IMR-90 (cell line): ENCODE data around the gene RNU1-4. TPM values are rescaled to one million over a fixed set of nuclear protein-coding genes. Genes with fewer than 3 reads are reported as not detected.
"Not testable (repeated sequence)": the region's sequence is repeated elsewhere in the genome, so short reads cannot be mapped to it uniquely, and the experiment has no call there.

Experiments
- ATAC-seq: fragments of 200-7000 bp; cut with Tn5 transposase; 2 replicates; pipeline ENCODE4 v1.9.1; 2020; ENCODE audit warnings: low read depth, mild to moderate bottlenecking, moderate library complexity
- BruUV-seq: library from RNA; stranded (reverse); fragments of 400-500 nt; replicated peaks from 2 replicates; lab custom pipeline; 2021; lab: Mats Ljungman, UMichigan
- CTCF ChIA-PET: fragments of 300-600 bp; formaldehyde crosslinking; extraction: SDS; loops from one replicate; lab custom pipeline; 2021; ENCODE audit warnings: antibody characterized with exemption; lab: Yijun Ruan, JAX
- POLR2A ChIA-PET: fragments of 300-600 bp; sonication (Branson Sonifier 250); formaldehyde crosslinking; loops from one replicate; lab custom pipeline; 2022; ENCODE audit warnings: antibody characterized with exemption; ENCODE audit not compliant: unreplicated experiment; lab: Charles Lee
- DNase-seq: peaks from one replicate; pipeline ENCODE4 v3.0.0; 2013
- H2AFZ ChIP-seq: replicated peaks from 2 replicates; pipeline ENCODE3; 2013; ENCODE audit warnings: low read length, mild to moderate bottlenecking; ENCODE audit not compliant: poor library complexity
- H2AK5ac ChIP-seq: 2 replicates; pipeline ENCODE4 v1.6.1; 2013; ENCODE audit warnings: low read depth, low read length, inconsistent platforms
- H2AK9ac ChIP-seq: replicated peaks from 2 replicates; pipeline ENCODE3; 2013; ENCODE audit warnings: mild to moderate bottlenecking, low read depth, low read length, moderate library complexity; ENCODE audit not compliant: poor library complexity
- H2BK120ac ChIP-seq: 2 replicates; pipeline ENCODE4 v1.6.1; 2013; ENCODE audit warnings: low read depth, low read length, inconsistent platforms
- H2BK15ac ChIP-seq: 3 replicates; pipeline ENCODE4 v1.6.1; 2013; ENCODE audit warnings: low read depth, low read length, inconsistent platforms
- H2BK20ac ChIP-seq: 2 replicates; pipeline ENCODE4 v1.6.1; 2013; ENCODE audit warnings: low read depth, mild to moderate bottlenecking, inconsistent platforms, low read length, moderate library complexity
- H2BK5ac ChIP-seq: 2 replicates; pipeline ENCODE4 v1.6.1; 2013; ENCODE audit warnings: mild to moderate bottlenecking, low read depth, low read length, inconsistent platforms; ENCODE audit not compliant: poor library complexity, severe bottlenecking
- H3K14ac ChIP-seq: replicated peaks from 2 replicates; pipeline ENCODE4 v1.6.1; 2013; ENCODE audit warnings: low read depth, low read length, inconsistent platforms
- H3K18ac ChIP-seq: 2 replicates; pipeline ENCODE4 v1.6.1; 2013; ENCODE audit warnings: low read depth, low read length, control low read depth
- H3K23ac ChIP-seq: 2 replicates; pipeline ENCODE4 v1.6.1; 2013; ENCODE audit warnings: low read depth, low read length, inconsistent platforms
- H3K27ac ChIP-seq: 2 replicates; pipeline ENCODE4 v1.5.1; 2013; ENCODE audit warnings: mild to moderate bottlenecking, control low read depth, low read length; ENCODE audit not compliant: insufficient read depth
- H3K27me3 ChIP-seq: 2 replicates; pipeline ENCODE4 v1.6.1; 2013; ENCODE audit warnings: low read length; ENCODE audit not compliant: control insufficient read depth, insufficient read depth
- H3K36me3 ChIP-seq: 2 replicates; pipeline ENCODE4 v1.6.1; 2013; ENCODE audit warnings: low read length, mixed read lengths; ENCODE audit not compliant: control insufficient read depth, insufficient read depth
- H3K4ac ChIP-seq: 2 replicates; pipeline ENCODE4 v1.6.1; 2013; ENCODE audit warnings: low read depth, low read length, inconsistent platforms
- H3K4me1 ChIP-seq: 2 replicates; pipeline ENCODE4 v1.6.1; 2013; ENCODE audit warnings: low read length, mixed read lengths; ENCODE audit not compliant: control insufficient read depth, insufficient read depth
- H3K4me2 ChIP-seq: 2 replicates; pipeline ENCODE4 v1.6.1; 2013; ENCODE audit warnings: low read depth, mild to moderate bottlenecking, control low read depth, low read length, moderate library complexity
- H3K4me3 ChIP-seq: 2 replicates; pipeline ENCODE4 v1.5.1; 2013; ENCODE audit warnings: low read depth, mild to moderate bottlenecking, control low read depth, low read length, moderate library complexity; ENCODE audit not compliant: insufficient read depth
- H3K56ac ChIP-seq: 2 replicates; pipeline ENCODE4 v1.6.1; 2013; ENCODE audit warnings: low read length, inconsistent platforms; ENCODE audit not compliant: insufficient read depth; ENCODE audit errors: extremely low read depth
- H3K79me1 ChIP-seq, 2 experiments: 2 replicates each; pipeline ENCODE4 v1.6.1; 2013; ENCODE audit warnings: low read length in 2 of 2, inconsistent platforms in 1 of 2, low read depth in 1 of 2
- H3K9ac ChIP-seq: 2 replicates; pipeline ENCODE4 v1.6.1; 2013; ENCODE audit warnings: low read depth, low read length, control low read depth
- H3K9me1 ChIP-seq: 2 replicates; pipeline ENCODE4 v1.6.1; 2013; ENCODE audit warnings: low read length, inconsistent platforms; ENCODE audit not compliant: insufficient read depth
- H3K9me3 ChIP-seq: 2 replicates; pipeline ENCODE4 v1.6.1; 2013; ENCODE audit warnings: low read length; ENCODE audit not compliant: control insufficient read depth, insufficient read depth
- H4K20me1 ChIP-seq: 2 replicates; pipeline ENCODE4 v1.6.1; 2013; ENCODE audit warnings: low read length, inconsistent platforms; ENCODE audit not compliant: insufficient read depth
- H4K5ac ChIP-seq: 2 replicates; pipeline ENCODE4 v1.6.1; 2013; ENCODE audit warnings: mild to moderate bottlenecking, low read depth, low read length, control low read depth
- H4K8ac ChIP-seq, 2 experiments: 2 replicates each; pipeline ENCODE4 v1.6.1; 2013; ENCODE audit warnings: low read depth in 2 of 2, low read length in 2 of 2, control low read depth in 1 of 2, inconsistent platforms in 1 of 2
- H4K91ac ChIP-seq: 2 replicates; pipeline ENCODE4 v1.6.1; 2013; ENCODE audit warnings: low read depth, low read length, inconsistent platforms; ENCODE audit not compliant: insufficient read depth
- WGBS, 2 experiments: methylation state at CpG; one replicate each; pipeline versions ENCODE4 v1.1.5 to v1.1.7; 2013; ENCODE audit warnings: missing lambda C conversion rate in 2 of 2; ENCODE audit not compliant: insufficient read length in 1 of 2; ENCODE audit errors: extremely low coverage in 2 of 2; 5-methylcytosine and 5-hydroxymethylcytosine counted together
- dilution Hi-C: fragments of 300-500 bp; cut with HindIII; formaldehyde crosslinking; loops from one replicate; pipeline ENCODE4 v1.14.3; 2018; ENCODE audit warnings: low sequenced_read_pairs; ENCODE audit not compliant: unreplicated experiment
- in situ Hi-C: fragments of 300-500 bp; cut with MboI; formaldehyde crosslinking; loops from 3 replicates; pipeline ENCODE4 v1.14.3; 2019; ENCODE audit warnings: low sequenced_read_pairs, inconsistent platforms, mixed read lengths
- intact Hi-C: fragments of 100-400 bp; cut with micrococcal nuclease; formaldehyde crosslinking; loops from 2 replicates; pipeline ENCODE4 v1.10.0; 2022
- polyA plus RNA-seq, 3 experiments: library from polyadenylated mRNA; depleted of rRNA; stranded (reverse); fragments of >200 nt; gene quantifications; 2 replicates each; pipeline ENCODE4 v1.2.3, GENCODE V29; 2012; ENCODE audit warnings: low replicate concordance in 1 of 3
- total RNA-seq: library from RNA; depleted of rRNA; stranded (reverse); fragments of >200 nt; gene quantifications from 2 replicates; pipeline ENCODE4 v1.2.3, GENCODE V29; 2012

Gene RNU1-4
- total and polyA plus RNA-seq, 2 of the 4 experiments (the other 2 are of a cell fraction), result under 0.01 TPM; not detected in 1

DNA sequence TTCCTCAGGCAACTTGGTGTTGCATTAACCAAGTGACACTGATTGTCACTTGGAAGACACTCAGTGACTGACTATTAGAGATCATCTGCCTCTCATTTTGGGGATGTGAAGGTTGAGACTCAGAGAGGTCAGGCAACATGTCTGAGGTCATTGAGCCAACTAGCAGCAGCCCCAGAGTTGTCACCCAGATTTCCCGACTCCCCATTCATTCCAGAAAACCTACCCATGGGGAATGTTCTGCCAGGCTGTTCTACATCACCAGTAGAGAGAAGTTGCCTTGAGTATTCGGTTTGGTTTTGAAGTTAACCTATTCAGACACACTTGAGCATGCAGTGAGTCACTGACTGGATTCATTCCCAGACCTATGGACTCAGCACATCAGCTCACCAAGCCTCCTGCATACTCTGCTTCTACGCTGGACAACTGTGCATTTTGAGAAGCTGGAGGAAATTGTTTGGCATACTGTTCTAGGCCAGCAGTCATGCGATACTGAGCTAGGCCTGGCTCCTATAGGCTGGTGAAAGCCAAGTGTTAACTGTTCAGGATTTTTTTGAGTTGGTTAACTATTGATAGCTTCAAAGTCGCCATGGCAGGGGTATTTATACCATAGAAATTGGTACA lies 29.9 kb downstream of the RNU1-4 start:
- H3K4me1 ChIP-seq, H3K27me3 ChIP-seq, H3K14ac ChIP-seq, CTCF ChIA-PET, H3K4me2 ChIP-seq, H2AFZ ChIP-seq, H3K9ac ChIP-seq, dilution Hi-C loops, H3K23ac ChIP-seq, in situ Hi-C loops, H4K20me1 ChIP-seq, POLR2A ChIA-PET, H2BK120ac ChIP-seq, H3K4ac ChIP-seq, H2AK9ac ChIP-seq, H2BK15ac ChIP-seq, H2BK20ac ChIP-seq, H3K18ac ChIP-seq, H2BK5ac ChIP-seq, H4K91ac ChIP-seq, H3K36me3 ChIP-seq, H3K56ac ChIP-seq, H2AK5ac ChIP-seq, H3K27ac ChIP-seq, intact Hi-C loops, H3K4me3 ChIP-seq, H4K5ac ChIP-seq, BruUV-seq, H3K9me1 ChIP-seq, H3K79me1 ChIP-seq, H4K8ac ChIP-seq, H3K9me3 ChIP-seq: not testable (repeated sequence)
- ATAC-seq (peak; percentile 95), DNase-seq (peak; percentile 90)
- WGBS, 2 experiments, result no CpG with 5 or more reads among the region's 5 CpGs

DNA sequence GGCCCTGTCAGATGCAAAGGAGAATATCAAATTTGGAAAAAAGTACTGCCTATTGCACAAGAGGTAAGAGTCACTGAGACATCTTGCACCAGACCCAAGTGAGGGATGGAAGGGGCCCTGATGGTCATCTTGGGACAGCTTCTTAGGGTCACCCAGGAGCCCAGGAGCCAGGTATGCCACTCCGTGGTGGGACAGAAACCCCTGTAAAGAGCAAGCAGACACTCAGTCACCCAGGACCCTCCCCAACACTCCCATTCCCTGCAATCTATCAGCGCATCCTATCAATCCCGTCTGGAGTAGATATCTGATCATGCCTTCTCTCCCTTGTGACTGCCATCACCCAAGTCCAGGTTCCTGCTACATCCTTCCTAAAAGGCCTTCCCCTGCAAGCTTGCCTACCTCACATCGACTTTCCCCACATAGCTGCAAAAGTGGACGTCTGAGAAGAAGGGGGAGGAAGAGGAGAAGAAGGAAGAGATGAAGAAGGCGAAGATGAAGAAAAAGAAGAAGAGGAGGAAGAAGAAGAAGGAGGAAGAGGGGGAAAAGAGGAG lies 30.7 kb downstream of the RNU1-4 start:
- H2BK120ac ChIP-seq, H3K4ac ChIP-seq, H3K4me1 ChIP-seq, H4K8ac ChIP-seq, H3K4me2 ChIP-seq, H3K4me3 ChIP-seq, H2BK20ac ChIP-seq, DNase-seq, H2AK5ac ChIP-seq, BruUV-seq, POLR2A ChIA-PET, H3K56ac ChIP-seq, H3K27ac ChIP-seq, H4K20me1 ChIP-seq, ATAC-seq, H3K23ac ChIP-seq, H3K79me1 ChIP-seq, H3K9me1 ChIP-seq, dilution Hi-C loops, H2AK9ac ChIP-seq, H2BK15ac ChIP-seq, H3K9ac ChIP-seq, H4K91ac ChIP-seq, H3K9me3 ChIP-seq, H3K27me3 ChIP-seq, H3K36me3 ChIP-seq, H2BK5ac ChIP-seq, H3K14ac ChIP-seq, H4K5ac ChIP-seq, H2AFZ ChIP-seq, intact Hi-C loops, in situ Hi-C loops, CTCF ChIA-PET: not testable (repeated sequence)
- H3K18ac ChIP-seq, result peak overlapping the region; percentile 44; the same call in 1 of the 2 replicates
- WGBS, 2 experiments, result 42% methylated on average over 2 of the region's 6 CpGs; no CpG with 5 or more reads in 1 of the 2 experiments
